H9 (cell line): Measurements from ENCODE around the gene PRDM11. TPM values are rescaled to one million over a fixed set of nuclear protein-coding genes. Genes with fewer than 3 reads are reported as not detected.
A peak's percentile ranks its signal among the peaks of the same experiment; 100 is the strongest.

ENCODE experiments used
- DNase-seq: peaks from one replicate; pipeline ENCODE4 v3.0.0-alpha.2; 2017
- H2AFZ ChIP-seq: one replicate; pipeline ENCODE4 v1.6.1; 2013; ENCODE audit warnings: mild to moderate bottlenecking, low read length, control low read depth, moderate library complexity
- H2AK5ac ChIP-seq: 2 replicates; pipeline ENCODE4 v1.6.1; 2013; ENCODE audit warnings: low read length, control low read depth, mixed read lengths; ENCODE audit not compliant: insufficient read length
- H2BK120ac ChIP-seq: one replicate; pipeline ENCODE4 v1.6.1; 2013; ENCODE audit warnings: low read depth, mild to moderate bottlenecking, low read length, control low read depth, inconsistent platforms; ENCODE audit not compliant: poor library complexity, severe bottlenecking
- H2BK12ac ChIP-seq: 2 replicates; pipeline ENCODE4 v1.6.1; 2013; ENCODE audit warnings: low read length, control low read depth, mixed read lengths, low read depth; ENCODE audit not compliant: insufficient read length
- H2BK15ac ChIP-seq: 2 replicates; pipeline ENCODE4 v1.6.1; 2013; ENCODE audit warnings: low read depth, low read length, control low read depth
- H2BK20ac ChIP-seq: one replicate; pipeline ENCODE4 v1.6.1; 2013; ENCODE audit warnings: low read depth, mild to moderate bottlenecking, low read length, control low read depth, inconsistent platforms; ENCODE audit not compliant: poor library complexity, severe bottlenecking
- H2BK5ac ChIP-seq: 2 replicates; pipeline ENCODE4 v1.6.1; 2013; ENCODE audit warnings: low read length, control low read depth, mixed read lengths; ENCODE audit not compliant: insufficient read length
- H3K14ac ChIP-seq: 2 replicates; pipeline ENCODE4 v1.6.1; 2013; ENCODE audit warnings: low read length, control low read depth; ENCODE audit not compliant: insufficient read depth
- H3K18ac ChIP-seq: 2 replicates; pipeline ENCODE4 v1.6.1; 2013; ENCODE audit warnings: low read depth, mild to moderate bottlenecking, mixed read lengths, low read length, control low read depth; ENCODE audit not compliant: insufficient read length
- H3K23ac ChIP-seq: 2 replicates; pipeline ENCODE4 v1.6.1; 2013; ENCODE audit warnings: low read length, control low read depth, mixed read lengths, low read depth; ENCODE audit not compliant: insufficient read length
- H3K23me2 ChIP-seq: 2 replicates; pipeline ENCODE4 v1.6.1; 2013; ENCODE audit warnings: low read depth, mild to moderate bottlenecking, mixed read lengths, low read length, control low read depth; ENCODE audit not compliant: insufficient read length, poor library complexity, severe bottlenecking
- H3K27ac ChIP-seq: 2 replicates; pipeline ENCODE4 v1.5.1; 2013; ENCODE audit warnings: low read length, control low read depth, mixed read lengths, low read depth; ENCODE audit not compliant: insufficient read length
- H3K27me3 ChIP-seq: 2 replicates; pipeline ENCODE4 v1.6.1; 2013; ENCODE audit warnings: low read length, control low read depth, inconsistent platforms; ENCODE audit not compliant: insufficient read depth
- H3K4ac ChIP-seq: 2 replicates; pipeline ENCODE4 v1.6.1; 2013; ENCODE audit warnings: low read depth, mild to moderate bottlenecking, control low read depth, inconsistent platforms, low read length, moderate library complexity
- H3K4me1 ChIP-seq: 2 replicates; pipeline ENCODE4 v1.6.1; 2013; ENCODE audit warnings: low read length, control low read depth, inconsistent platforms; ENCODE audit not compliant: insufficient read depth
- H3K4me2 ChIP-seq: 2 replicates; pipeline ENCODE4 v1.6.1; 2013; ENCODE audit warnings: low read length, control low read depth, mixed read lengths; ENCODE audit not compliant: insufficient read length, insufficient read depth
- H3K56ac ChIP-seq: 2 replicates; pipeline ENCODE4 v1.6.1; 2013; ENCODE audit warnings: low read depth, mild to moderate bottlenecking, mixed read lengths, low read length, control low read depth; ENCODE audit not compliant: insufficient read length
- H3K79me1 ChIP-seq: 2 replicates; pipeline ENCODE4 v1.6.1; 2013; ENCODE audit warnings: low read depth, mild to moderate bottlenecking, moderate library complexity, low read length, control low read depth, inconsistent platforms; ENCODE audit not compliant: insufficient read depth, poor library complexity, severe bottlenecking
- H3K79me2 ChIP-seq: 2 replicates; pipeline ENCODE4 v1.6.1; 2013; ENCODE audit warnings: low read length, control low read depth, inconsistent platforms; ENCODE audit not compliant: insufficient read depth
- H3K9ac ChIP-seq: 2 replicates; pipeline ENCODE4 v1.6.1; 2013; ENCODE audit warnings: low read length, control low read depth, mixed read lengths; ENCODE audit not compliant: insufficient read length; ENCODE audit errors: extremely low read depth
- H3K9me3 ChIP-seq: one replicate; pipeline ENCODE4 v1.6.1; 2013; ENCODE audit warnings: low read depth, low read length, inconsistent platforms; ENCODE audit not compliant: control insufficient read depth
- H3T11ph ChIP-seq: one replicate; pipeline ENCODE4 v1.6.1; 2013; ENCODE audit warnings: mild to moderate bottlenecking, low read length, control low read depth, inconsistent platforms
- H4K20me1 ChIP-seq: one replicate; pipeline ENCODE4 v1.6.1; 2013; ENCODE audit not compliant: control insufficient read depth, insufficient read length, insufficient read depth
- H4K5ac ChIP-seq: 2 replicates; pipeline ENCODE4 v1.6.1; 2013; ENCODE audit warnings: low read depth, mild to moderate bottlenecking, mixed read lengths, low read length, control low read depth; ENCODE audit not compliant: insufficient read length
- H4K8ac ChIP-seq: replicated peaks from 2 replicates; pipeline ENCODE4 v1.6.1; 2013; ENCODE audit warnings: low read length, control low read depth, mixed read lengths, low read depth; ENCODE audit not compliant: insufficient read length
- H4K91ac ChIP-seq: 2 replicates; pipeline ENCODE4 v1.6.1; 2013; ENCODE audit warnings: low read depth, mild to moderate bottlenecking, moderate library complexity, mixed read lengths, low read length, control low read depth; ENCODE audit not compliant: insufficient read length
- H3K27ac Mint-ChIP-seq, 3 experiments: 2 replicates in 2 of 3; 3 replicates in 1 of 3; pipeline ENCODE4 v1.8.0; 2020 to 2021; ENCODE audit warnings: mixed read lengths in 3 of 3, mild to moderate bottlenecking in 1 of 3, moderate library complexity in 1 of 3
- H3K27me3 Mint-ChIP-seq: 2 replicates; pipeline ENCODE4 v1.8.0; 2021; ENCODE audit warnings: low read depth, mild to moderate bottlenecking, moderate library complexity, mixed read lengths
- H3K36me3 Mint-ChIP-seq, 3 experiments: 2 replicates in 2 of 3; 3 replicates in 1 of 3; pipeline ENCODE4 v1.8.0; 2020 to 2021; ENCODE audit warnings: low read depth in 3 of 3, mixed read lengths in 3 of 3; ENCODE audit not compliant: insufficient read depth in 1 of 3
- H3K4me1 Mint-ChIP-seq, 2 experiments: 2 replicates each; pipeline ENCODE4 v1.8.0; 2020; ENCODE audit warnings: mixed read lengths in 2 of 2
- H3K4me3 Mint-ChIP-seq, 2 experiments: 2 replicates in 1 of 2; 3 replicates in 1 of 2; pipeline ENCODE4 v1.8.0; 2020 to 2021; ENCODE audit warnings: mild to moderate bottlenecking in 2 of 2, mixed read lengths in 2 of 2, moderate library complexity in 1 of 2
- H3K9me3 Mint-ChIP-seq, 2 experiments: 2 replicates in 1 of 2; 3 replicates in 1 of 2; pipeline ENCODE4 v1.8.0; 2020; ENCODE audit warnings: mild to moderate bottlenecking in 2 of 2, mixed read lengths in 2 of 2, moderate library complexity in 1 of 2
- WGBS: extraction: QIAGEN DNeasy Blood & Tissue Kit; methylation state at CpG from one replicate; pipeline ENCODE4 v1.1.7; 2013; ENCODE audit warnings: missing lambda C conversion rate, low lambda C conversion rate, mixed read lengths; ENCODE audit not compliant: insufficient read length; ENCODE audit errors: extremely low coverage; 5-methylcytosine and 5-hydroxymethylcytosine counted together
- total RNA-seq: library from RNA; stranded (reverse); gene quantifications from 2 replicates; pipeline ENCODE4 v1.2.1, GENCODE V29; 2021
- TF ChIP-seq, protein P1 (sequence below): fragments of 200-600 bp; sonication (generic); conservative IDR thresholded peaks from 3 replicates; pipeline ENCODE4 v1.8.0; 2021; ENCODE audit warnings: antibody characterized with exemption, mild to moderate bottlenecking

Gene PRDM11
- total RNA-seq, 1 experiment from 2014 or later = 11.5 TPM

- no peaks in the 10 kb centered on the region for H3K4me1 ChIP-seq
- Mint-ChIP-seq H3K36me3 (no peaks in the 10 kb centered on the region; a peak in 1 of 7 replicates), H3K27ac (no peak overlapping the region; a peak in 1 of 7 replicates)
Observed at GRCh38 chr11:45162916-45163879, 16.8 kb downstream of the PRDM11 start.

More at GRCh38 chr11:45162916-45163879, 16.8 kb downstream of the PRDM11 start:
- Histone ChIP-seq H4K8ac (no peak overlapping the region), H3T11ph (no peak overlapping the region), H4K20me1 (no peaks in the 10 kb centered on the region), H3K4me2 (no peak overlapping the region), H3K18ac (no peak overlapping the region), H4K5ac (no peak overlapping the region), H2BK12ac (no peak overlapping the region), H3K27ac (no peak overlapping the region), H2BK15ac (no peak overlapping the region), H2BK120ac (no peak overlapping the region), H3K14ac (peak overlapping the region; percentile 36; the same call in 1 of the 2 replicates), H3K79me1 (no peaks in the 10 kb centered on the region), H3K79me2 (peaks cover 2% of the 10 kb centered on the region; the same call in 1 of the 2 replicates), H2BK5ac (no peak overlapping the region), H3K9me3 (no peaks in the 10 kb centered on the region), H3K56ac (no peak overlapping the region), H3K23me2 (no peaks in the 10 kb centered on the region), H3K4ac (no peak overlapping the region), H2BK20ac (no peak overlapping the region), H3K9ac (no peak overlapping the region), H2AK5ac (no peak overlapping the region), H2AFZ (no peak overlapping the region), H3K27me3 (no peaks in the 10 kb centered on the region), H3K23ac (no peak overlapping the region), H4K91ac (no peak overlapping the region)
- Mint-ChIP-seq H3K4me3 (no peak overlapping the region), H3K4me1 (0 out of 4 replicates have a peak, but pooled peaks cover 0 to 4% of the 10 kb centered on the region in 2 experiments), H3K27me3 (no peaks in the 10 kb centered on the region), H3K9me3 (no peaks in the 10 kb centered on the region)
- WGBS = no CpG with 5 or more reads among the region's 10 CpGs
- no peak for DNase-seq
- TF ChIP-seq, protein P1, sequence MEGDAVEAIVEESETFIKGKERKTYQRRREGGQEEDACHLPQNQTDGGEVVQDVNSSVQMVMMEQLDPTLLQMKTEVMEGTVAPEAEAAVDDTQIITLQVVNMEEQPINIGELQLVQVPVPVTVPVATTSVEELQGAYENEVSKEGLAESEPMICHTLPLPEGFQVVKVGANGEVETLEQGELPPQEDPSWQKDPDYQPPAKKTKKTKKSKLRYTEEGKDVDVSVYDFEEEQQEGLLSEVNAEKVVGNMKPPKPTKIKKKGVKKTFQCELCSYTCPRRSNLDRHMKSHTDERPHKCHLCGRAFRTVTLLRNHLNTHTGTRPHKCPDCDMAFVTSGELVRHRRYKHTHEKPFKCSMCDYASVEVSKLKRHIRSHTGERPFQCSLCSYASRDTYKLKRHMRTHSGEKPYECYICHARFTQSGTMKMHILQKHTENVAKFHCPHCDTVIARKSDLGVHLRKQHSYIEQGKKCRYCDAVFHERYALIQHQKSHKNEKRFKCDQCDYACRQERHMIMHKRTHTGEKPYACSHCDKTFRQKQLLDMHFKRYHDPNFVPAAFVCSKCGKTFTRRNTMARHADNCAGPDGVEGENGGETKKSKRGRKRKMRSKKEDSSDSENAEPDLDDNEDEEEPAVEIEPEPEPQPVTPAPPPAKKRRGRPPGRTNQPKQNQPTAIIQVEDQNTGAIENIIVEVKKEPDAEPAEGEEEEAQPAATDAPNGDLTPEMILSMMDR = no peak
